ENCODE data around the gene AFF4. TPM values are rescaled to one million over a fixed set of nuclear protein-coding genes. Genes with fewer than 3 reads are reported as not detected.

The AFF4 gene
- polyA plus RNA-seq, 1 donor from 2014 or later, result 60.6 TPM

DNA sequence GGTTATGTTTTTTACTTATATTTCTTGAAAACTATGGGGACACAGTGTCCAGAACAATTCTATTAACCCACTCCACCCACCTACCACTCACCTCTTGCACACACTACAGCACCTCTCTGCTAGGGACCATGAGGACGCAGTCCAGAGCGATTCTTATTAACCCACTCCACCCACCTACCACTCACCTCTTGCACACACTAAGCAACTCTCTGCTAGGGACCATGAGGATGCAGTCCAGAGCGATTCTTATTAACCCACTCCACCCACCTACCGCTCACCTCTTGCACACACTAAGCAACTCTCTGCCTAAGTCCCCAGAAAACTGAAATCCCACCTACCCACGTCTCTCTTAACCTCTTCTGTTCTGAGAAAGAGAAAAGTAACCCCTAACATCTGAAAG, 130.8 kb downstream of the AFF4 start:
- Histone ChIP-seq H3F3A (ENCODE audit: insufficient read depth, low read length, poor library complexity, severe bottlenecking) (no peaks in the 10 kb centered on the region), H3K27ac (ENCODE audit: low read length) (no peak overlapping the region), H3K9me2 (ENCODE audit: insufficient read depth, low read length) (no peaks in the 10 kb centered on the region), H3K36me3 (ENCODE audit: insufficient read depth, low read length) (no peaks in the 10 kb centered on the region), H3K9me3 (ENCODE audit: low read length) (no peaks in the 10 kb centered on the region), H3K4me3 (ENCODE audit: low read length) (no peak overlapping the region), H3K9ac (ENCODE audit: low read length) (no peak overlapping the region), H4K20me1 (ENCODE audit: insufficient read depth) (no peaks in the 10 kb centered on the region), H2AFZ (ENCODE audit: low read depth, low read length) (no peak overlapping the region), H3K4me2 (ENCODE audit: low read length) (no peak overlapping the region), H3K79me2 (replicated peaks; ENCODE audit: insufficient read depth, low read length) (no peaks in the 10 kb centered on the region), H3K27me3 (ENCODE audit: insufficient read depth, low read depth, low read length) (peaks cover 40% of the 10 kb centered on the region)
- TF ChIP-seq, protein P1, sequence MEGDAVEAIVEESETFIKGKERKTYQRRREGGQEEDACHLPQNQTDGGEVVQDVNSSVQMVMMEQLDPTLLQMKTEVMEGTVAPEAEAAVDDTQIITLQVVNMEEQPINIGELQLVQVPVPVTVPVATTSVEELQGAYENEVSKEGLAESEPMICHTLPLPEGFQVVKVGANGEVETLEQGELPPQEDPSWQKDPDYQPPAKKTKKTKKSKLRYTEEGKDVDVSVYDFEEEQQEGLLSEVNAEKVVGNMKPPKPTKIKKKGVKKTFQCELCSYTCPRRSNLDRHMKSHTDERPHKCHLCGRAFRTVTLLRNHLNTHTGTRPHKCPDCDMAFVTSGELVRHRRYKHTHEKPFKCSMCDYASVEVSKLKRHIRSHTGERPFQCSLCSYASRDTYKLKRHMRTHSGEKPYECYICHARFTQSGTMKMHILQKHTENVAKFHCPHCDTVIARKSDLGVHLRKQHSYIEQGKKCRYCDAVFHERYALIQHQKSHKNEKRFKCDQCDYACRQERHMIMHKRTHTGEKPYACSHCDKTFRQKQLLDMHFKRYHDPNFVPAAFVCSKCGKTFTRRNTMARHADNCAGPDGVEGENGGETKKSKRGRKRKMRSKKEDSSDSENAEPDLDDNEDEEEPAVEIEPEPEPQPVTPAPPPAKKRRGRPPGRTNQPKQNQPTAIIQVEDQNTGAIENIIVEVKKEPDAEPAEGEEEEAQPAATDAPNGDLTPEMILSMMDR (IDR thresholded peaks at IDR 0.05; ENCODE audit: poor library complexity, severe bottlenecking), result no peak
- TF ChIP-seq POLR2AphosphoS5 (IDR thresholded peaks at IDR 0.05), result no peak
- TF ChIP-seq, protein P2, sequence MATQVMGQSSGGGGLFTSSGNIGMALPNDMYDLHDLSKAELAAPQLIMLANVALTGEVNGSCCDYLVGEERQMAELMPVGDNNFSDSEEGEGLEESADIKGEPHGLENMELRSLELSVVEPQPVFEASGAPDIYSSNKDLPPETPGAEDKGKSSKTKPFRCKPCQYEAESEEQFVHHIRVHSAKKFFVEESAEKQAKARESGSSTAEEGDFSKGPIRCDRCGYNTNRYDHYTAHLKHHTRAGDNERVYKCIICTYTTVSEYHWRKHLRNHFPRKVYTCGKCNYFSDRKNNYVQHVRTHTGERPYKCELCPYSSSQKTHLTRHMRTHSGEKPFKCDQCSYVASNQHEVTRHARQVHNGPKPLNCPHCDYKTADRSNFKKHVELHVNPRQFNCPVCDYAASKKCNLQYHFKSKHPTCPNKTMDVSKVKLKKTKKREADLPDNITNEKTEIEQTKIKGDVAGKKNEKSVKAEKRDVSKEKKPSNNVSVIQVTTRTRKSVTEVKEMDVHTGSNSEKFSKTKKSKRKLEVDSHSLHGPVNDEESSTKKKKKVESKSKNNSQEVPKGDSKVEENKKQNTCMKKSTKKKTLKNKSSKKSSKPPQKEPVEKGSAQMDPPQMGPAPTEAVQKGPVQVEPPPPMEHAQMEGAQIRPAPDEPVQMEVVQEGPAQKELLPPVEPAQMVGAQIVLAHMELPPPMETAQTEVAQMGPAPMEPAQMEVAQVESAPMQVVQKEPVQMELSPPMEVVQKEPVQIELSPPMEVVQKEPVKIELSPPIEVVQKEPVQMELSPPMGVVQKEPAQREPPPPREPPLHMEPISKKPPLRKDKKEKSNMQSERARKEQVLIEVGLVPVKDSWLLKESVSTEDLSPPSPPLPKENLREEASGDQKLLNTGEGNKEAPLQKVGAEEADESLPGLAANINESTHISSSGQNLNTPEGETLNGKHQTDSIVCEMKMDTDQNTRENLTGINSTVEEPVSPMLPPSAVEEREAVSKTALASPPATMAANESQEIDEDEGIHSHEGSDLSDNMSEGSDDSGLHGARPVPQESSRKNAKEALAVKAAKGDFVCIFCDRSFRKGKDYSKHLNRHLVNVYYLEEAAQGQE (IDR thresholded peaks at IDR 0.05; ENCODE audit: borderline replicate concordance), result no peak
- TF ChIP-seq EZH2 (IDR thresholded peaks at IDR 0.05; ENCODE audit: borderline replicate concordance, insufficient read depth, low read length, poor library complexity, severe bottlenecking), result no peak
- no peak for TF ChIP-seq SMC3 (conservative IDR thresholded peaks at IDR 0.05; ENCODE audit: poor library complexity)
- TF ChIP-seq EP300 (conservative IDR thresholded peaks at IDR 0.05; ENCODE audit: poor library complexity, severe bottlenecking), result no peak
- no peak for TF ChIP-seq RAD21 (conservative IDR thresholded peaks at IDR 0.05)
- no peak for TF ChIP-seq MXI1 (conservative IDR thresholded peaks at IDR 0.05; ENCODE audit: poor library complexity, severe bottlenecking)
- no peak for TF ChIP-seq TAF1 (IDR thresholded peaks at IDR 0.05; ENCODE audit: low read depth)

DNA sequence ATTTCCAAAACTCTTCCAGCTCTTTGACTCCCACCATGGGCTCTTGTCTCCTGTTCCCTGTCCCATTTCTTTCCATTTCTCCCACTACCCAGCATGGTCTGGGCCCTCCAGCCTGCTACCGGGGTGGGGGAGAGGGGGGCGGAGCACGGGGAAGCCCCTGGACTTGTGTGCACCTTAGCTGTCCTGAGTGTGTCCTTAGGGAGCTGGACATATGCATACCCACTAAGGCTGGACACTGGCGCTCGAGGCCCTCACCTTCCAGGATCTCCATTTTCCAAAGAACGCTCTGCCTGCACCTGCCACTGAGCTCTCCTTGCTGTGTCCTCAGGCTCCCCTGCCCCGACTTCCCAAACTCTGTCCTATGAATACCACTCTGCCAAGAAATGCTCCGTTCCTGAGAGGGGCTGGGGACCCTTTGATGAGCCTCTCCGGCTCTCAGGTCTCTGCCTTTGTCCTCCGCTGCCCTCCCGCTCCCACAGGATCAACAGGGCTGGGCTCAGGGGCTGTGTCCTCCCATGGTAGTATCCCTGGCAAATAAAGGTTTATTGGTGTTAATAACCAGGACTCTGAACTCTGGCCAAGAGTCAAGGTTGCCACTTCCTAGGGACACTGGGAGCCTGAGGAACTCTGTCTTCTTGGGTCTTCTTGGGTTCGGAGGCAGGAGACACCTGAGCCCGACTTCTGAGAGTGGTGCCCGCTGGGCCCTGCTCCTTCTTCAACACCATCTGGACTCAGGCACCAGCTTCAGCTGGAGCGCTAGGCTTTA, 132.2 kb downstream of the AFF4 start:
- Histone ChIP-seq H3K4me3 (ENCODE audit: low read length) (peak overlapping the region; percentile 65), H3K27ac (ENCODE audit: low read length) (no peak overlapping the region), H3K9me3 (ENCODE audit: low read length) (no peaks in the 10 kb centered on the region), H3K79me2 (replicated peaks; ENCODE audit: insufficient read depth, low read length) (no peaks in the 10 kb centered on the region), H3F3A (ENCODE audit: insufficient read depth, low read length, poor library complexity, severe bottlenecking) (no peaks in the 10 kb centered on the region), H3K36me3 (ENCODE audit: insufficient read depth, low read length) (no peaks in the 10 kb centered on the region), H3K4me2 (ENCODE audit: low read length) (no peak overlapping the region), H2AFZ (ENCODE audit: low read depth, low read length) (no peak overlapping the region), H4K20me1 (ENCODE audit: insufficient read depth) (no peaks in the 10 kb centered on the region), H3K27me3 (ENCODE audit: insufficient read depth, low read depth, low read length) (peaks cover 53% of the 10 kb centered on the region), H3K9ac (ENCODE audit: low read length) (no peak overlapping the region), H3K9me2 (ENCODE audit: insufficient read depth, low read length) (no peaks in the 10 kb centered on the region)
- TF ChIP-seq SMC3 (conservative IDR thresholded peaks at IDR 0.05; ENCODE audit: poor library complexity) (no peak), EZH2 (IDR thresholded peaks at IDR 0.05; ENCODE audit: borderline replicate concordance, insufficient read depth, low read length, poor library complexity, severe bottlenecking) (no peak), MXI1 (conservative IDR thresholded peaks at IDR 0.05; ENCODE audit: poor library complexity, severe bottlenecking) (no peak), EP300 (conservative IDR thresholded peaks at IDR 0.05; ENCODE audit: poor library complexity, severe bottlenecking) (no peak), POLR2AphosphoS5 (IDR thresholded peaks at IDR 0.05) (no peak), TAF1 (IDR thresholded peaks at IDR 0.05; ENCODE audit: low read depth) (no peak), RAD21 (conservative IDR thresholded peaks at IDR 0.05) (no peak)
- TF ChIP-seq, protein P2 (IDR thresholded peaks at IDR 0.05; ENCODE audit: borderline replicate concordance), result no peak
- TF ChIP-seq, protein P1 (IDR thresholded peaks at IDR 0.05; ENCODE audit: poor library complexity, severe bottlenecking), result no peak

All from neural cell (in vitro differentiated cells).